T-helper 1 cell treated with Interleukin-12 subunit alpha and Interleukin-12 subunit beta and Interleukin-4 antibody, amounts not matched to agents 30 μg/mL and 1 μg/mL, for 36 hours (primary cell): Measurements from ENCODE around the gene CIBAR2.

Experiments
- H3K27ac Mint-ChIP-seq: one replicate; pipeline ENCODE4 v1.8.0; 2021; ENCODE audit warnings: mild to moderate bottlenecking, mixed read lengths
- H3K27me3 Mint-ChIP-seq: one replicate; pipeline ENCODE4 v1.8.0; 2021; ENCODE audit warnings: low read depth, mixed read lengths
- H3K36me3 Mint-ChIP-seq: one replicate; pipeline ENCODE4 v1.8.0; 2021; ENCODE audit warnings: low read depth, mixed read lengths
- H3K4me1 Mint-ChIP-seq: one replicate; pipeline ENCODE4 v1.8.0; 2021; ENCODE audit warnings: low read depth, mixed read lengths
- H3K4me3 Mint-ChIP-seq: one replicate; pipeline ENCODE4 v1.8.0; 2021; ENCODE audit warnings: mild to moderate bottlenecking, moderate library complexity, mixed read lengths
- H3K9me3 Mint-ChIP-seq: one replicate; pipeline ENCODE4 v1.8.0; 2021; ENCODE audit warnings: mixed read lengths

CIBAR2 gene

DNA sequence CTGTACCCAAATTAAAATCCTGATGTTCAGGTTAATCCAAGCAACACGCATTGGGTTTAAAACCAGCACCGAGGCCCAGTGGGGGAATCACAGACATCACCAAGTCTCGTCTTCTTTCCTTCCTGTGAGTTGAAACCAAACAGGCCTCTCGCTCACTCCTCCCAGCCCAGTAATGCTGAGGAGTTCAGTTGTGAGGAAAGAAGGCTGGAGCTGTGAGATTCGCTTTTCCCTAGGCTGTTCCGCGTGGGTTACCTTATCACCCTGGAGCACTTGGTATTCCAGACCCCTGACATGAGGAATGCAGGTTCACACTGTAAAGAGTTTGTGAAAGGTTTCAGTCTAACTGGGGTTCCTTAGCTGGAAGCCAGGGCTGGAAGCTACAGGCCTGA, 20.8 kb downstream of the CIBAR2 start:
- Mint-ChIP-seq H3K9me3 (no peaks in the 10 kb centered on the region), H3K27me3 (no peaks in the 10 kb centered on the region), H3K27ac (no peak overlapping the region), H3K4me3 (no peak overlapping the region), H3K36me3 (no peaks in the 10 kb centered on the region), H3K4me1 (no peaks in the 10 kb centered on the region)

DNA sequence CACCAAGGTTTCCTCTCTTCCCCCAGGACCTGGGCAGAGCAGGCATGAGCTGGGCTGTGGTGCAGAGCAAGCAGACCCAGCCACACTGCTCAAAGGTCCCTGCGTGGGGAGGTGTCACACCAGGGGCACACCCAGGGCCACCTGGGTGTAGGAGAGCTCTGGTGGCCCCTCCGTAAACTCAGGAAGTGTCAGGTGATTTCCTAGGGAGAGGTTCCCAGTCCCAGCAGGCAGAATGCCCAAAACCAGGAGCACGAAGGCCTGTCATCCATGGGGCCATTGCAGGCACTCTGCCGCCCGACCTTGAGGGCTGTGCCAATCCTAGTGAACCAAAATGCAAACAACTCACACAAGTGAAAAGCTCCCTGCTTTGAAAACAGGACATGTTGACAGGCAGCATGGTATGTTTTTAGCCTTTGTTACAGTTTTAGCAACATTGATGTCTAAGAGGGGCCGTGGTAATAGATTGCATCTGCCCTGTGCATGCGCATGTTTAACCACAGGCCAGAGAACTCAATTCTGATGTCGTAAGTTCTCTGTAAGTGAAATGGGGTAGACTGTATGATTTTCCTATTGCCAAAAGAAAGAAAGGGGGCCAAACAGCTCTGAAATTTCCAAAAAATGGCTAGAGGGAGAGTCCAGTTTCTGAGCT, 21.3 kb downstream of the CIBAR2 start:
- Mint-ChIP-seq H3K27me3 (no peaks in the 10 kb centered on the region), H3K4me1 (no peaks in the 10 kb centered on the region), H3K4me3 (no peak overlapping the region), H3K9me3 (no peaks in the 10 kb centered on the region), H3K27ac (no peak overlapping the region), H3K36me3 (no peaks in the 10 kb centered on the region)

DNA sequence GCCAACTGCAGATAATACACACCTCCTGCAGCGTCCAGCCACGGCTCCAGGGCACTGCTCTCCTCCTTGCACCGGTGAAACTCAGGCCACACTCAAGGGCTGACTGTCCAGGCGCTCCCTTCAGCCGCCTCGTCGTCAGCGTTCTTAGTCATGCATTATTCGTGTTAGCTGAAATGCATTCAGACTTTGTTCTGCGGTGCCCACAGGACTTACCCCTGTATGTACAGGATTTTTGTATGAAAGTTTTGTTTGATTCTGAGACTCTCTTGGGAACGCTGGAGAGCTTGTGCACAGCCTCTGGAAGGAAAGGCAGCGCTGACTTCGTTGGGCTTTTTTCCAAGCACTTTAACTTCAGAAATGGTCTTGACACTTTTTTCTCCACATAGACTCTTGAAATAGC, 22.1 kb downstream of the CIBAR2 start:
- H3K4me1 Mint-ChIP-seq: no peaks in the 10 kb centered on the region
- H3K9me3 Mint-ChIP-seq: no peaks in the 10 kb centered on the region
- no peak overlapping the region for H3K4me3 Mint-ChIP-seq

DNA sequence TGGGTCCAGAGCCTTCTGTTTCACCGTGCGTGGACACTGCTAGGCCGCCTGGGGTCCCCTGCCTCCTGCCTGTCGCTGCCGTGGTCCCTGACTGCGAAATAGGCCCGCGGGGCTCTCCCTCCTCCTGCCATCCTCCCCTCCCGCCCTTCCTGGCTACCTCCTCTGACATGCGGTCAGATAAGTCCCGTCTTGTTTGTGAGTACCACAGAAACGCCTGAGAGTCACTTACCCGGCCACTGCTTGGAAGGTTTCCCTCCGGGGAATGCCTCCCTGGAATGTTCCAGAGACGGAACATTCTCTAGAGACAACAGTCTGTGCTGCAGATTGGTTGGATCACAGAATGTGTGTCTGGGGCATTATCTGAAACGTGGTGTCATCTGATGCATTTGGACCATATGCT, 22.7 kb downstream of the CIBAR2 start:
- Mint-ChIP-seq H3K27me3 (no peaks in the 10 kb centered on the region), H3K27ac (no peak overlapping the region)

More for the DNA sequence above, 22.1 kb downstream of the CIBAR2 start:
- no peaks in the 10 kb centered on the region for H3K27me3 Mint-ChIP-seq
- no peak overlapping the region for H3K27ac Mint-ChIP-seq
- no peaks in the 10 kb centered on the region for H3K36me3 Mint-ChIP-seq

DNA sequence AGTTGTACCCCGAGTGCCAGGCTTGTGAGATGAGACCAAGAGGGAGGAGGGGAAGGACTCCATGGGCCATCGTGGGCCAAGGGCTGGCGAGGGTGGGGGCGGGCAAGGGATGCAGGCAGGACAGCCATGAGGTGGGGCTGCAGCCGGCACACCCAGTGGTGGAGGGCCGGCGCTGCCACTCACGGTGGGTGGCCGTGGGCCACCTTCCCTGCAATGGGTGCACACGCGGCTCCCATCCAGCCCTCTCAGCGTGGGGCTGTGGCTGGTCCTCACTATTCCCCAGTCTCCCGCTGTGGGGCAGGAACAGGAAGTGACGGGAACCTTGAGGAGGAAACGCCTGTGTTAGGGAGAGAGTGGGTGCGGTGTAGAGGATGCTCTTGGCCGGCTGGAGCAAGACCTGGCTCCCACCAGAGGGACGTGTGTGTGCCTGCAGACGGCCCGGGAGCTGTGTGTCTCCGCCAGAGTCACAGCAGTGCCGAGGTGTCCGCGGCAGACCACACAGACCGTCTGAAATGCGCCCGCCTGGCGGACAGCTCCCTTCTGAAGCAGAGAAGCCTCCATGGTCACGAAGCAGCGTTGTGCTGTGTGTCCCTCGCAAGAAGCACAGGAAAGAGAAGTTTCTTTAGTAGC, 23.6 kb downstream of the CIBAR2 start:
- Mint-ChIP-seq H3K27me3 (no peaks in the 10 kb centered on the region), H3K9me3 (no peaks in the 10 kb centered on the region), H3K36me3 (no peaks in the 10 kb centered on the region), H3K4me1 (no peaks in the 10 kb centered on the region), H3K4me3 (no peak overlapping the region), H3K27ac (no peak overlapping the region)

More for the DNA sequence above, 22.7 kb downstream of the CIBAR2 start:
- Mint-ChIP-seq H3K9me3 (no peaks in the 10 kb centered on the region), H3K4me1 (no peaks in the 10 kb centered on the region), H3K36me3 (no peaks in the 10 kb centered on the region), H3K4me3 (no peak overlapping the region)

DNA sequence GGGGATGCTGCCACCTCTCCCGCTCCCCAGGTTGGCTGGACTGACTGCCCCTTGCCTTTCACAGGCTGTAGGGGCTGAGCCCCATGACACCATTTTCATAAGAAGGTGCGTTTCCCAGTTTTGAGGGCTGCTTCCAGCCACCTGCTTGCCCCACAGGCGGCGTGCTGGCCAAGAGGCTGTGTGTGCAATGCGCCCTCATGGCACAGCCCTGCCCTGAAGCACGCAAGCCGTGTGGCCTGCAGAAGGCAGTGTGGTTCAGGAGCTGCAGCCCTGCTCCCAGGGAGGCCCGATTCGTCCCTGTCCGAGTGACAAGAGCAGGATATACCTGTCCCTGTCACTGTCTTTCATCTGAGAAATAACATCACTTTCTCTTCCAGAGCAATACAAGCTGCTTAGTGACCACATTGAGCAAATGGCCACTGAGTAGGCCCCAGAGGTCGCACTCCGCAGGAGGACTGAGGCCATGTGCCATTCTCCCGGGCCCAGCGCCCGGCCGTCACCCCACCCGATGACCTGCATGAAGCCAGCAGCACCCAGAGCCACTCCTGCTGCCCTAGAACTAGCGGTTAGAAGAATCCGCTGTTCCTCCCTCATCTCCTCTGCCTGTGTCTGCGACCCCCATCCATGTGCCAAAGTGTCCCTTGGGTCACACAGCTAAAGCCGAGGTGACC, 24.2 kb downstream of the CIBAR2 start:
- H3K4me3 Mint-ChIP-seq: no peak overlapping the region
- no peaks in the 10 kb centered on the region for H3K27me3 Mint-ChIP-seq
- no peak overlapping the region for H3K27ac Mint-ChIP-seq
- no peaks in the 10 kb centered on the region for H3K9me3 Mint-ChIP-seq
- H3K4me1 Mint-ChIP-seq: peaks cover 1% of the 10 kb centered on the region
- H3K36me3 Mint-ChIP-seq: no peaks in the 10 kb centered on the region

DNA sequence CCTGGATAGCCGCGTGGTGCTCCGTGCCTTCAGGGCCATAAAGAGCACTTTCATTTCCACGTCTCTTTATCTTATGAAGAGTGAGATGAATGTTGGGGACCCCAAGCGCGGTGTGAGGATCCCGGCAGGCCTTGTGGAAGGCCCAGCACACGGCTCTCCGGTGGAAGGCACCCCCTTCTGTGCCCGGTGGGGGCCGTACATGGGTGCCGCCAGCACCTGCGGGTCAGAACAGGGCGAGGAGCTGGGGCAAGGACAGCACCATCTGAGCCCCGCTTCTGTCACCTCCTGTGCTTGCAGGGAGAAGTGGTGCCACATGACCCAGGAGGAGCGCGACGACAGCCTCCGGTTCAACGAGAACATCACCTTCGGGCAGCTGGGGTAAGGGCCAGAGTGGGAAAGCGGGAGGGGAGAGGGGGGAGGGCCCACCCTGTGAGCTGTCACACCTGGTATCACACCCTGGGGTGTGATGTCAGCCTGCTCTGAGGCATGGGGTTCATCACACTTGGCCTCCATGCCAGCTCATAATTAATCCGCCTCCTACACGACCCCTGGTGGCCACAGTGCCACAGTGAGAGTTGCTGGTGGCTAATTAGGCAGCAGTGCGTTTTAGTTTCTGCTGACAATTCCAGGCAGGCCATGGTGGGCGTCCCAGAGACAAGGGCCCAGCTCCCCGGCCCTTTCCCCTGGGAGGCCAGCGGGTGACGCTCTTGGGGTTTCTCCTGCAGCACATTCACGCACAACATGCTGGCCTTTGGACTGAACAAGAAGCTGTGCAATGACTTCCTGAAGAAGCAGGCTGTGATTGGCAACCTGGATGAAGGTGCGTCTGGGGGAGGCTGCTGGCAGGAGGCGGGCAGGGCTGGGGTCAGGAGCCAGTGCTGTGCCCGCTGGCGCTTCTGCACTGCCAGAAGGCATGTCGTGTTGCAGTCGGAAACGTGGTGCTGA, 25.7 kb downstream of the CIBAR2 start:
- Mint-ChIP-seq H3K27me3 (no peaks in the 10 kb centered on the region), H3K9me3 (no peaks in the 10 kb centered on the region), H3K36me3 (no peaks in the 10 kb centered on the region), H3K27ac (no peak overlapping the region), H3K4me1 (peaks cover 1% of the 10 kb centered on the region), H3K4me3 (no peak overlapping the region)

DNA sequence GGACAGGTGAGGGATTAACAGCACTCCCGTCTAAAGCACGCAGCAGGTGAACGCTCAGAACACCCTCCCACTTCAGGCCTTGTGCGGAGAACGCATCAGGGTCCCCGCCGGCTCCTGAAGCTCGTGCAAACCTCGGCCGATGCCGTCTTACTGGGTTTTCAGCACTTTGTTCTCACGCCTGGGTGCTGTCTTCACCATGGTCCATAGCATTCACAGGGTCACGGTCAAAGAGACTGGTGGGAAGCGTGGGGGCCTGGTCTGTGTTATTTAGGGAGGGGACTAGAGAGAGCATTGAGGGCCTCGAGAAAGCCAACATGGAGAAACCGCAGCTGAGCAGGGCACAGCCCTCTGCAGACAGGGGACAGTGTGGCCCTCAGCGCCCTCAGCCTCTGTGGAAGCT, 26.6 kb downstream of the CIBAR2 start:
- H3K27me3 Mint-ChIP-seq: no peaks in the 10 kb centered on the region
- H3K27ac Mint-ChIP-seq: no peak overlapping the region
- H3K36me3 Mint-ChIP-seq: no peaks in the 10 kb centered on the region
- H3K4me1 Mint-ChIP-seq: peaks cover 1% of the 10 kb centered on the region
- H3K9me3 Mint-ChIP-seq: no peaks in the 10 kb centered on the region
- H3K4me3 Mint-ChIP-seq: no peak overlapping the region

DNA sequence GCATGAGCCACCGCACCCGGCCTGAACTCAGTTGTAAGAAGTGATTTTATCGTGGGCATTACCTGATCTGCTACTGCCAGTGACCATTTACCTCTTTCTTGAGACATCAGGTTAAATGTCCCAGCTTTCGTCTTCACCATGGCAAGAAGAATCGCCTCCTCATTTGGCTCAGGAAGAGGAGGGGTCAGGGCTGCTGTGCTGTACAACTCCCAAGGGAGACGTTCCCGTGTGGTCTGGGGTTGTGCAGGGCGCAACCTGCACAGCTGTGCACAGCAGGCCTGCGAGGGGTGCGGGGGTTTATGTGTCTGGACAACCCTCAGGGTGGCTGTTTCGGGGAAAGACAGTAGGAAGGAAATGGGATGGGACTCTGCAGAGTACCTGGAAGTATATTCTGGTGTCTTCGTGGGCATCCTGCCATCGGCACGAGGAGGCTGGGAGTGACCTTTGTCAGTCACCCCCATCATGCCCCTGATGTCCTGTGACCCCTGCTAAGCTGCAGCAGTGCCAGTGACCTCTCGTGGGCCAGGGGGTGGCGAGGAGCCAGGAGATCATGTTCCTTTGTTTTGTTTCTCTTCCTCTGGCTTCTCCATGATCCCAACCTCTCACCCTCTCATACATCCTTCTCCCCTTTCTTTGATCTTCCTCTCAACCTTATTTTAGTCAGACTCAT, 27.3 kb downstream of the CIBAR2 start:
- Mint-ChIP-seq H3K4me3 (no peak overlapping the region), H3K36me3 (no peaks in the 10 kb centered on the region), H3K27ac (no peak overlapping the region), H3K9me3 (no peaks in the 10 kb centered on the region), H3K27me3 (no peaks in the 10 kb centered on the region), H3K4me1 (peaks cover 1% of the 10 kb centered on the region)

DNA sequence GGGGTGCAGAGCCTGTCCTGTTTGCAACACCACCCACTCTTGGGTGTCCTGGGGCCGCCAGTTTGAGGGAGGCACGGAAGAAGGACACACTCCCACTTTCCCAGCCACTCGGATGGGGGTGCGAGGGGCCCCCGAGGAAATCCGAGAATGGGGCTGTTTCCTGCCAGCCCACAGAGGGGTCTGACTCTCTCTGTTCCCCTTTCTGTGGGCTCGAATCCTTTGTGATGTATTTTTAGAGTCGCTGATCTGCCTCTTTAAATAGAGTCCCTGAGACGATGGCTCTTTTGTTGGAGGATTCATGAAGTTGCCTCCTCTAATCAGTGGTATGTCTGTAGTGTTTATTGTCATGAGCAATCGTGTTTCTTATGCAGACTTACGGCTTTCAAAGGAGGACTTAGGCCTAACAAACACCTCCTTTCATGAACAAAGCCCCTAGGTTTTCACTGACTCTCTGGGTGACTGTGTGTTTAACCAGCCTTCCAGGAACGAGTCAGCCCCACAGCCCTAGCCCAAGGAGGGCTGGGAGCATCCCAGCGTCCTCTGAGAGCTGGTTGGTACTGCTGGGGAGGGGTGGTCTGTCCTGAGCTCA, 29.1 kb downstream of the CIBAR2 start:
- H3K36me3 Mint-ChIP-seq: no peaks in the 10 kb centered on the region
- H3K27ac Mint-ChIP-seq: no peak overlapping the region
- H3K27me3 Mint-ChIP-seq: no peaks in the 10 kb centered on the region
- no peaks in the 10 kb centered on the region for H3K9me3 Mint-ChIP-seq
- H3K4me3 Mint-ChIP-seq: no peak overlapping the region
- H3K4me1 Mint-ChIP-seq: peaks cover 1% of the 10 kb centered on the region

DNA sequence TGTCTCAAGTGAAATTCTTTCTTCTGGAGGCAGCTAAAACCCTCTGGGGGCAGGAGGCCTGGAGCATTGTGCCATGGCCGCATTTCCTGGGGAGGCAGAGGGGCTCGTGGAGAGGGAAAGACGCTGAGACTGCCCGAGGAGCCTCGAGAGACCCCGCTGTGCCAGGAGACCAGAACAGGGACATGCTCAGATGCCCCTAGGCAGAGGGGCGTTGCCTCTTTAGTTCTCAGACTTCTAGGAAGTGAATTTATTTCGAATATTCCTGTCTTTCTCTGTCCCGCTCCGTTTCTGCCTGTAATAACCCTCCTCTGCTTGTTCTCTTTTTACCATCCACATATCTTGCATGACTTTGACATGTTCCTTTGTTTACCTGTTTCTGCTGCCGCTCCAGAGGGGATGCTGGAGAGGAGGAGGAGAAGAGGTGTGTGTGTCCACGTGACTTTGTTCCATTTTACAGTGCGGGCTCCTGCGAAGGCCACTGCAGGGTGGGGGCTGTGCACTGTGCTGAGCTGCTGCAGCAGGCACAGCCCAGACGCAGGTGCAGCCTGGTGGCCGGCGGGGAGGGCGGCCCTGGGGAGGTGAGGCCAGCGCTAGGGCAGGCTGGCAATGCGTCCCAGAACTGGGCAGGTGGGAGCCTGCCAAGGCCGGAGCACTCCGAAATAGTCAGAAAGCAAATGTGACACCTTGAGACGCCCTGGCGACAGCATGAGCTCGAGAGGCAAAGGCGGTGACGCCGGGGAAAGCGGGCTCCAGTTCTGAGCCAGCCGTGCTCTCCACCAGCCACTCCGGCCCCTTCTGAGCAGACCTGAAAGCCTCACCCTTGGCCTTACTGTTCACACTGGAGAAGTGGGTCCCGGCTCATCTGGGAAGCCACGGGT, 29.9 kb downstream of the CIBAR2 start:
- Mint-ChIP-seq H3K36me3 (peaks cover 2% of the 10 kb centered on the region), H3K9me3 (no peaks in the 10 kb centered on the region), H3K27me3 (no peaks in the 10 kb centered on the region), H3K27ac (no peak overlapping the region), H3K4me1 (peaks cover 1% of the 10 kb centered on the region), H3K4me3 (no peak overlapping the region)

DNA sequence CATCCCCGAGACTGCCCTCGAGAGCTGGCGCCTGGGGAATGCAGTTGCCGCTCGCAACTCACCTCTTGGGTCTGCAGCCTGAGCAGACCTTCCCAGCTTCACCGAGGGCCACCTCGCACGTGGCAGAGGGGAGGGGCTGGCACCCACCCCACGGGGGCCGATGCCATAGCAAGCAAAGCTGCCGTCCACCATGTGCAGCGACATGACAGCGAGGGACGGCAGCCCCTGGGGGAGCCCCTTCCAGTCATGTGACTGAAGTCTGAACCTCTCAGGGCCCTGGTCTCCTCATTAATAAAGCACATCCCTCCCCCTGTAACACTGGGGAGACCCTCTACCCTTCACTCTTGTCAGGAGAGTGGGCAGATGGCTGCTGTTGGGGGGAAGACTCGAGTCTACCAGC, 30.5 kb downstream of the CIBAR2 start:
- H3K4me1 Mint-ChIP-seq: peaks cover 1% of the 10 kb centered on the region
- no peaks in the 10 kb centered on the region for H3K27me3 Mint-ChIP-seq
- H3K27ac Mint-ChIP-seq: no peak overlapping the region
- no peak overlapping the region for H3K4me3 Mint-ChIP-seq
- H3K36me3 Mint-ChIP-seq: peaks cover 2% of the 10 kb centered on the region
- H3K9me3 Mint-ChIP-seq: no peaks in the 10 kb centered on the region

DNA sequence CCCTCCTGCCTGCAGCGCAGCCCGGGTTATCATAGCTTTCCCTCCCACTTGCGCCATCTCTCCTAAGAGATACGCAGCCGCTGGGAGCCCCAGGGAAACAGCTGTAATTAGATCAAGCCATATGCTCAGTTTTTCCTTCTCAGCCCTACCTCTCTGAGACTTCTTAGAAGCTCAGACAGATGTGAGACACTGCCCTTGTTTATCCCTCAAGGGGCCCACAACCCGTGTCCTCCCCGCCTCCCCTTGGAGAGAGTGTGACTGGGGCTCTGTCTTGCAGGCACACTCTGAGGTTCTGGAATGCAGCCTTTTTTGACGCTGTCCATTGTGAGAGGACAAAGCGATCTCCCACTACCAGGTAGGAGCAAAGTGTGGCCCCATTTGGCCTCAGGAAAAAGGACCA, 31.2 kb downstream of the CIBAR2 start:
- Mint-ChIP-seq H3K4me3 (no peak overlapping the region), H3K27me3 (no peaks in the 10 kb centered on the region), H3K27ac (no peak overlapping the region), H3K36me3 (peaks cover 2% of the 10 kb centered on the region), H3K9me3 (no peaks in the 10 kb centered on the region), H3K4me1 (peaks cover 1% of the 10 kb centered on the region)
